ENCODE measurements around the gene BHMT.

Gene BHMT

DNA sequence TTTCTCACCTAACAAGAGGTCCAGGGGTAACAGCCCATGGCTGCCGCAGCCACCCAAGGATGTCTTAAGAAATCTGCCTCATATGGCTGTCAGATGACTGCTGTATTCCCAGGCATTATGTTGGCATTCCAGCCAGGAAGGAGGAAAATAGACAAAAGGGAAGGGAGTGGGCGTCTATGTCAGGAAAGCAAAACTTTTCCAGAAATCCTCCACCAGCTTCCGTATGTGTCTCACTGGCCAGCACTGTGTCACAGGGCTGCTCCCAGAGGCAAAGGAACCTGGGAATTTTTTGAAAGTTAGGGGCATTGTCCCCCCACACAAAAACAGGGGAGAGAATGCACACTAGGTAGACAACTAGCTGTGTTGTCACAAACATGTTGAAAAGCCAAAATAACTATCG, 34.8 kb upstream of the BHMT start:
- TF ChIP-seq, protein P1, sequence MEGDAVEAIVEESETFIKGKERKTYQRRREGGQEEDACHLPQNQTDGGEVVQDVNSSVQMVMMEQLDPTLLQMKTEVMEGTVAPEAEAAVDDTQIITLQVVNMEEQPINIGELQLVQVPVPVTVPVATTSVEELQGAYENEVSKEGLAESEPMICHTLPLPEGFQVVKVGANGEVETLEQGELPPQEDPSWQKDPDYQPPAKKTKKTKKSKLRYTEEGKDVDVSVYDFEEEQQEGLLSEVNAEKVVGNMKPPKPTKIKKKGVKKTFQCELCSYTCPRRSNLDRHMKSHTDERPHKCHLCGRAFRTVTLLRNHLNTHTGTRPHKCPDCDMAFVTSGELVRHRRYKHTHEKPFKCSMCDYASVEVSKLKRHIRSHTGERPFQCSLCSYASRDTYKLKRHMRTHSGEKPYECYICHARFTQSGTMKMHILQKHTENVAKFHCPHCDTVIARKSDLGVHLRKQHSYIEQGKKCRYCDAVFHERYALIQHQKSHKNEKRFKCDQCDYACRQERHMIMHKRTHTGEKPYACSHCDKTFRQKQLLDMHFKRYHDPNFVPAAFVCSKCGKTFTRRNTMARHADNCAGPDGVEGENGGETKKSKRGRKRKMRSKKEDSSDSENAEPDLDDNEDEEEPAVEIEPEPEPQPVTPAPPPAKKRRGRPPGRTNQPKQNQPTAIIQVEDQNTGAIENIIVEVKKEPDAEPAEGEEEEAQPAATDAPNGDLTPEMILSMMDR (conservative IDR thresholded peaks at IDR 0.05), result no peak

DNA sequence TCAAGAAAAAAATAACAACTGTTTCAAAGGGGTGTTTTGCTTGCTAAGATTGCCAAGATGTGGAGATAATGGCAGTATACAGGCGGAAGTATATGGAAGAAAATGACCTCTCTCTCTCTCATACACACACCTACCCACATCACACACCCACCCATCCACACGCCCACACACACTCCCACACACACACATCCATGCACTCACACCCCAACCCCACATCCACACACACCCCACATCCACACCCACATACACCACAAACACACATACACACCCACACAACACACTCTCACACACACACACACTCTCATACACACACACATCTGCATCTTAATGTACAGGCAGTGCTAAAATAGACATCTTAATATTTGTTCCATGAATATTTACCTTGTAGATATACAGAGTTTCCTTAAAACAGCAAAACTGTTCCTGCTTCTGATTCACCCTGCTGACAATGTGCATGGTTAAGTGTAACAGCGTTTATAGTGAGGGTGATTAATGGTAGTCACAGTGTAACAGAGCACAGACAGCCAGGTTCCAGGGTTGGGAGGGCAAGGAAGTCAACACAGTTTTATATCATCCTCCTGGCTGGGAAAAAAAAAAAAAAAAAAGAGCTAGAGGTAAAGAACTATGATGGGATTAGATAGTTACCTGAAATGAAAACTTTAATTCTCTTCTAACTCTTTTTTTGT, 33.8 kb upstream of the BHMT start:
- TF ChIP-seq, protein P1 (conservative IDR thresholded peaks at IDR 0.05), result no peak
- no peak overlapping the region for H3K27ac ChIP-seq

More for the DNA sequence above, 34.8 kb upstream of the BHMT start:
- no peak overlapping the region for H3K27ac ChIP-seq

DNA sequence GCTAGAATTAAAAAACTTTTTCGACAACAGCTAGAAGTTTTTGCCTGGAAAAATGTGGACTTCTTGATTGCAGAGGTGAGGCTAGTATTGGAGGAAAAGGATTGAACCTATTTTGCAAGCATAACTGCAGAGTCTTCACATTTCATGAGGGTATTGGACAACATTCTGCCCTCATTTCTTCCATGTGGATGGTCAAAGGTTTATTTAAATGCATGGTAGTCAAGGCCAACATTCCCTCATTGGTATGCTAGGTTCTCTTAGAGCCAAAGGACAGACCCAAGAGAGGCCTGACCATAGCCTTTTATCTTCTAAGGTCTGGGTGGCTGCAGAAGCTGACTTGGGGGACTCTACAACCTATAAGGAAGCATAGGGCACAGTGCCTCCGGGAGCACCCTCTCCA, 30.8 kb upstream of the BHMT start:
- H3K27ac ChIP-seq, result no peak overlapping the region
- TF ChIP-seq, protein P1 (conservative IDR thresholded peaks at IDR 0.05), result no peak

DNA sequence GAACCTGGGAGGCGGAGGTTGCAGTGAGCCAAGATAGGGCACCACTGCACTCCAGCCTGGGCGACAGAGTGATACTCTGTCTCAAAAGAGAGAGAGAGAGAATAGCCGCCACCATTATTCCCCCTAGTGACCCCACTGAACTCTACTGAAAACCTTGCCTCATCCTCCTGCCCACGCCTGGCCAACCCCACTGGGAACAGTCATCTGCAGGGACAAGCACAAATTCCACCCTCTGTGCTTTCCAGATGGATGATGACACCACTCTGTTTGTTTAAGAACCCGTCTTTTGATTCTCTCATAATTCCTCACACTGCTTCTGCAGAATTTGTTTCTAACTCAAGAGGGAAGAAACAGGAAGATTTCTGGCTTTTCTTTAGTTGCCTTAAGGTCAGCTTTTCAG, 29.8 kb upstream of the BHMT start:
- TF ChIP-seq, protein P1 (conservative IDR thresholded peaks at IDR 0.05), result no peak
- H3K27ac ChIP-seq, result no peak overlapping the region

DNA sequence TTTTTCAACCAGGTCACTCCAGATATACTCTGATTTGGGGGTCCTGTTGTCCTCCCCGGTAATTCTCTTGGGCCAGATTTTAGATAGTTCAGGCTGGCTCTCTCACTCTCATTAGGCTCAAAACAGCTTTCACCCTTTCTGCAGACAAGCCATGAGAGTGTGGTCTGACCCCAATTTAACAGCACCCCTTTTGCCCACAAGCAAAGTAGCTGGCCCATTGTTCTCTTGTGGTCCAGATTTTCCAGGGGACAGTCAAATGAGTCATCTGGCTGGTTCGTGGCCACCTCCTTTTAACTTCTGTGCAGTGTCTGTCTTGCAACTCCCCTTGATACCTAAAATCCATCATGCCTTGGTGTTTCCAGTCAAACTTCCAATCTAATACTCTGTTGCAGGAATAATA, 25.5 kb upstream of the BHMT start:
- TF ChIP-seq, protein P1 (conservative IDR thresholded peaks at IDR 0.05), result no peak
- H3K27ac ChIP-seq, result no peak overlapping the region

DNA sequence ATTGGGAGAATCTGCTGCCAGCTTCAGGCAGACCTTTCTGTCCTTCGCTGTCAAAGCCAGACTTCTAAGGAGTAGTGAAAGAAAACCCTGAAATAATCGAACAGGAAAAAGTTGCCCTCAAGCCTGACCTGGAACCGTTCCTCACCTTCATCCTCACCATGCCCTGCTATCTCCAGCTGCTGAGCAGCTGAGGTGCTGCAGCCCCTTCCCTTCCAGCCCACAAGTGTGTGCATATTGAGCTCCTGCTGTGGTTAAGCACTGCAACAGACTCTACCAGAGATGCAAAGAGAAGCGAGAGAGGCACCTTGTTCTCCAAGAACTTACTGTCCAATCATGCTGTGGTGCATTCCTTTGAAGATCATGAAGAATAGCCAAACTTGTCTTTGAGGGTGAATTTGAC, 23.1 kb upstream of the BHMT start:
- H3K27ac ChIP-seq, result no peak overlapping the region

DNA sequence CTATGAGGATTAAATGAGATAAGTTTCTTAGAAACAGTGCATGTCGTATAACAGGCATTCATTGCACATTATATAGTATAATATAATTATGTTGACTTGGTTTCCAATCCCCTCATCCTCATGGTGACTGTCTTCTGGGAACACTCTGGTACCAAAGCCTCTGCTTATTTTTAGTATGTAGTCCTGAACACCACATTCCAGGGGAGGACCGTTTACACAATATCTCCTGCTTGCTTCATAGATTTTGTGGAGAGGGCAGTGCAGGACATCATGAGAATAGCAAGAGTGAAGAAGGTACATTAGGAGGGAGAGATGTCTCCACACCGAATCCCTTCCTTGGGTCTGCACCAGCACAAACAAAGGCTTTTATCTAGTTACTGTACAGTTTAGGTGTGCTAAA, 20.5 kb upstream of the BHMT start:
- TF ChIP-seq, protein P1 (conservative IDR thresholded peaks at IDR 0.05), result no peak

More for the DNA sequence above, 23.1 kb upstream of the BHMT start:
- TF ChIP-seq, protein P1 (conservative IDR thresholded peaks at IDR 0.05), result no peak

More for the DNA sequence above, 20.5 kb upstream of the BHMT start:
- H3K27ac ChIP-seq, result no peak overlapping the region

Data from VCaP (cell line).